ENCODE measurements around the gene RHOT2.

RHOT2 gene

GRCh38 chr16:671353-672131 lies 3.6 kb downstream of the RHOT2 start:
- no peak for DNase-seq

- DNase-seq = no peak
These were observed 4.4 kb downstream of the RHOT2 start for GRCh38 chr16:672371-672770.

DNA sequence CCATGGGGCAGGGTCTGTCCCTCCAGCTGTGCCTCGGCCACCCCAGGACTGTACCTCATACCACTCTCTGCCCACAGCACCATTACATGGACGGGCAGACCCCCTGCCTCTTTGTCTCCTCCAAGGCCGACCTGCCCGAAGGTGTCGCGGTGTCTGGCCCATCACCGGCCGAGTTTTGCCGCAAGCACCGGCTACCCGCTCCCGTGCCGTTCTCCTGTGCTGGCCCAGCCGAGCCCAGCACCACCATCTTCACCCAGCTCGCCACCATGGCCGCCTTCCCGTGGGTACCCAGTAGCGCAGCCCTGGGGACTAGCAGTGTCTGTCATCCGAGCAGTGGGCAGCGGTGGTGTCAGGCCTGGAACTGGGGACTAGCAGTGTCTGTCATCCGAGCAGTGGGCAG lies 4.9 kb downstream of the RHOT2 start:
- DNase-seq = no peak

DNA sequence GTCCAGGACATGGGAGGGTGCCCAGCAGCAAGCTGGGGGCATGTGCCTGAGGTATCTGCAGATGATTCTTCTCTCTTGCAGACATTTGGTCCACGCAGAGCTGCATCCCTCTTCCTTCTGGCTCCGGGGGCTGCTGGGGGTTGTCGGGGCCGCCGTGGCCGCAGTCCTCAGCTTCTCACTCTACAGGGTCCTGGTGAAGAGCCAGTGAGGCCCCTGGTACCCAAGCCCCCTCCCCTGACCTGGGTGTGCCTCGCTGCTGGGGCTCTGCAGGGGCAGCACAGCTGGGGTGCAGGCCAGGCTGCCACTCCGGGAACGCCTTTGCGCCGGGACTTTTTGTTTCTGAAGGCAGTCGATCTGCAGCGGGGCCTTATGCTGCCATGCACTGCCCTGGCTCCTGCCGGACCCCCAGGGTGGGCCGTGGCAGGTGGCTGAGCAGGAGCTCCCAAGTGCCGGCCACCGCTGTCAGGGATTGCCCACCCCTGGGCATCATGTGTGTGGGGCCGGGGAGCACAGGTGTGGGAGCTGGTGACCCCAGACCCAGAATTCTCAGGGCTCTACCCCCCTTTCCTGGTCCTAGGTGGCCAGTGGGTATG lies 5.6 kb downstream of the RHOT2 start:
- DNase-seq = no peak

- DNase-seq = no peak
These were observed 6.4 kb downstream of the RHOT2 start for GRCh38 chr16:674214-674881.

- no peak for DNase-seq
These were observed 7.3 kb downstream of the RHOT2 start, which contains the start of gene RHBDL1 for GRCh38 chr16:674968-675883. RHBDL1 (plus strand) TSS chr16:675671; CDS start chr16:675791, 120 bp downstream.

DNA sequence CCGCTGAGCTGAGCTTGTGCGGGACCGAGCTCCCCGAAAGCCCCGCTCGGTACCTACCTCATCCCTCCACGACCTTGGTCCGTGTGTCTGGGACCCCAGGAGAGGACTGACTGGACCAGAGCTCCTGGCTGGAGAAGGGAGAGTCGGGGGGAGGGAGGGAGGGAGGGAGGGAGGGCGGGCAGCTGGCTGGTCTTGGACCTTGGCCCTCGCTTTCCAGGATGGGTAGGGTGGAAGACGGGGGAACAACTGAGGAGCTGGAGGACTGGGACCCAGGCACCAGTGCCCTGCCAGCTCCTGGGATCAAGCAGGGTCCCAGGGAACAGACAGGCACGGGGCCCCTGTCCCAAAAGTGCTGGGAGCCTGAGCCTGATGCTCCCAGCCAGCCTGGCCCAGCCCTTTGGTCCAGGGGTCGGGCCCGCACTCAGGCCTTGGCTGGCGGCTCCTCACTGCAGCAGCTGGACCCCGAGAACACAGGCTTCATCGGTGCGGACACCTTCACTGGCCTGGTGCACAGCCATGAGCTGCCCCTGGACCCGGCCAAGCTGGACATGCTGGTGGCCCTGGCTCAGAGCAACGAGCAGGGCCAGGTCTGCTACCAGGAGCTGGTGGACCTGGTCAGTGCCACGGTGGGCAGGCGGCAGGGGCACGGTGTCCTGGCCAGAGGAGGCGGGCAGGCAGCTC lies 8.1 kb downstream of the RHOT2 start:
- no peak for DNase-seq

GRCh38 chr16:676565-676902 lies 8.6 kb downstream of the RHOT2 start:
- no peak for DNase-seq

DNA sequence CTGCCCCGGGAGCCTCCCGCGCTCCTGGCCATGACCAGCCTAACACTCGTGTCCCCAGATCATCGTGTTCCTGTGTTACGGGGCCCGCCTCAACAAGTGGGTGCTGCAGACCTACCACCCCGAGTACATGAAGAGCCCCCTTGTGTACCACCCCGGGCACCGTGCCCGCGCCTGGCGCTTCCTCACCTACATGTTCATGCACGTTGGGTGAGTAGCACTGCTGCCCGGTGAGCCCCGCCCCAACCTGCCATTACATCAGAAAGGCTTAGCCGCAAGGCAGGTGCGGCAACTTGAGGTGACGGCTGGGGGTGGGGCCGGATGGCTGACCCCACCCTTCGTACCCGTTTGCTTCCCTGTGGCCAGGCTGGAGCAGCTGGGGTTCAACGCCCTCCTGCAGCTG lies 9.0 kb downstream of the RHOT2 start:
- DNase-seq = peak; percentile 82

- no peak for DNase-seq
These were observed 9.6 kb downstream of the RHOT2 start for GRCh38 chr16:677316-678190.

- no peak for DNase-seq
These were observed 10.4 kb downstream of the RHOT2 start for GRCh38 chr16:678209-678857.

GRCh38 chr16:678858-679813 lies 11.2 kb downstream of the RHOT2 start:
- no peak for DNase-seq

GRCh38 chr16:679814-680624 lies 12.1 kb downstream of the RHOT2 start, which contains the start of gene STUB1:
STUB1 (plus strand) TSS chr16:680410; CDS start chr16:680526, 116 bp downstream.
- no peak for DNase-seq

- no peak for DNase-seq
These were observed 12.7 kb downstream of the RHOT2 start for GRCh38 chr16:680625-680945.

DNA sequence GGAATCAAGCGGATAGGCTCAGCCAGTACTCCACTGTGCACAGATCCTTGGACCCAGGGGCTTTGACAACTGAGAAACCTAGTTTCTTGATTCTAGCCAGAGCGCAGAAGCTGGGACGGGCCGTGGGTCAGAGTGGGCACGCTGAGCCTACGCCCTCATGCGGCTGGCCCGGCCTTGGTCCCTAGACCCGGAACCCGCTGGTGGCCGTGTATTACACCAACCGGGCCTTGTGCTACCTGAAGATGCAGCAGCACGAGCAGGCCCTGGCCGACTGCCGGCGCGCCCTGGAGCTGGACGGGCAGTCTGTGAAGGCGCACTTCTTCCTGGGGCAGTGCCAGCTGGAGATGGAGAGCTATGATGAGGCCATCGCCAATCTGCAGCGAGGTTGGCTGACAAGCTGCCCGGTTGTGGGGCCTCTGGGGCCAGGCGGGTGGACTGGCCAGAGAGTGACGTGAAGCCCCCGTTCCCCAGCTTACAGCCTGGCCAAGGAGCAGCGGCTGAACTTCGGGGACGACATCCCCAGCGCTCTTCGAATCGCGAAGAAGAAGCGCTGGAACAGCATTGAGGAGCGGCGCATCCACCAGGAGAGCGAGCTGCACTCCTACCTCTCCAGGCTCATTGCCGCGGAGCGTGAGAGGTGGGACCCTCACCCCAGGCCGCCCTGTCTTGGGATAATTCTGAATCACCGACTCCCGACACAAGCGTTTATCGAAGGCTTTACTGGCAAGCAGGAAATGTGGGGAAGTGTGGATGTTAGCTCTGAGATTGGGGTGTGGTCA lies 13.2 kb downstream of the RHOT2 start:
- no peak for DNase-seq

GRCh38 chr16:681746-682427 lies 14.0 kb downstream of the RHOT2 start:
- no peak for DNase-seq
